DOHH2 (cell line): ENCODE data around the gene YEATS2.

Source experiments
- H3F3A ChIP-seq: fragments of 200-600 bp; sonication (generic), shearing (Covaris generic); 2 replicates; pipeline ENCODE4 v1.6.0; 2016; ENCODE audit warnings: antibody characterized with exemption, mild to moderate bottlenecking; ENCODE audit not compliant: control insufficient read depth, insufficient read depth
- H3K27ac ChIP-seq: fragments of 200-600 bp; sonication (generic); 2 replicates; pipeline ENCODE4 v1.5.1; 2014; ENCODE audit warnings: low read depth, mild to moderate bottlenecking, low read length, moderate library complexity
- H3K27me3 ChIP-seq: fragments of 200-600 bp; sonication (generic); 2 replicates; pipeline ENCODE4 v1.6.1; 2014; ENCODE audit warnings: mild to moderate bottlenecking, low read length, mixed read lengths; ENCODE audit not compliant: control insufficient read depth
- H3K36me3 ChIP-seq: fragments of 200-600 bp; sonication (generic); 2 replicates; pipeline ENCODE4 v1.6.1; 2014; ENCODE audit warnings: mild to moderate bottlenecking, low read length, moderate library complexity, mixed read lengths; ENCODE audit not compliant: control insufficient read depth
- H3K4me1 ChIP-seq: fragments of 200-600 bp; sonication (generic); 2 replicates; pipeline ENCODE4 v1.6.1; 2014; ENCODE audit warnings: mild to moderate bottlenecking, low read length, mixed read lengths; ENCODE audit not compliant: control insufficient read depth
- H3K4me2 ChIP-seq: fragments of 200-600 bp; sonication (generic); 2 replicates; pipeline ENCODE4 v1.6.0; 2014; ENCODE audit warnings: mild to moderate bottlenecking, low read length, moderate library complexity
- H3K4me3 ChIP-seq: fragments of 200-600 bp; sonication (generic); 2 replicates; pipeline ENCODE4 v1.5.1; 2014; ENCODE audit warnings: mild to moderate bottlenecking, low read length, mixed read lengths
- H3K79me2 ChIP-seq: fragments of 200-600 bp; sonication (generic); 2 replicates; pipeline ENCODE4 v1.6.1; 2014; ENCODE audit warnings: mild to moderate bottlenecking, low read length, mixed read lengths; ENCODE audit not compliant: control insufficient read depth
- H3K9me2 ChIP-seq: fragments of 200-600 bp; sonication (generic); replicated peaks from 2 replicates; pipeline ENCODE4 v1.6.1; 2014; ENCODE audit warnings: mild to moderate bottlenecking, low read length, mixed read lengths; ENCODE audit not compliant: control insufficient read depth
- H3K9me3 ChIP-seq: fragments of 200-600 bp; sonication (generic); 2 replicates; pipeline ENCODE4 v1.6.1; 2014; ENCODE audit warnings: antibody characterized with exemption, low read length, mixed read lengths; ENCODE audit not compliant: control insufficient read depth, insufficient read depth
- H4K20me1 ChIP-seq: fragments of 200-600 bp; sonication (generic); 2 replicates; pipeline ENCODE4 v1.6.0; 2014; ENCODE audit warnings: low read depth, mild to moderate bottlenecking, antibody characterized with exemption, low read length, moderate library complexity; ENCODE audit not compliant: control insufficient read depth, insufficient read depth
- EZH2phosphoT487 ChIP-seq: fragments of 200-600 bp; sonication (generic); IDR thresholded peaks from 2 replicates; pipeline ENCODE4 v1.6.1; 2017; ENCODE audit warnings: borderline replicate concordance, mild to moderate bottlenecking, antibody characterized with exemption, low read length, moderate library complexity, mixed read lengths
- TF ChIP-seq, protein P1 (sequence below): fragments of 200-600 bp; sonication (generic); IDR thresholded peaks from one replicate; pipeline ENCODE4 v1.5.1; 2014; ENCODE audit warnings: antibody characterized with exemption, mild to moderate bottlenecking, low read depth, low read length; ENCODE audit not compliant: poor library complexity, severe bottlenecking

YEATS2 gene

DNA sequence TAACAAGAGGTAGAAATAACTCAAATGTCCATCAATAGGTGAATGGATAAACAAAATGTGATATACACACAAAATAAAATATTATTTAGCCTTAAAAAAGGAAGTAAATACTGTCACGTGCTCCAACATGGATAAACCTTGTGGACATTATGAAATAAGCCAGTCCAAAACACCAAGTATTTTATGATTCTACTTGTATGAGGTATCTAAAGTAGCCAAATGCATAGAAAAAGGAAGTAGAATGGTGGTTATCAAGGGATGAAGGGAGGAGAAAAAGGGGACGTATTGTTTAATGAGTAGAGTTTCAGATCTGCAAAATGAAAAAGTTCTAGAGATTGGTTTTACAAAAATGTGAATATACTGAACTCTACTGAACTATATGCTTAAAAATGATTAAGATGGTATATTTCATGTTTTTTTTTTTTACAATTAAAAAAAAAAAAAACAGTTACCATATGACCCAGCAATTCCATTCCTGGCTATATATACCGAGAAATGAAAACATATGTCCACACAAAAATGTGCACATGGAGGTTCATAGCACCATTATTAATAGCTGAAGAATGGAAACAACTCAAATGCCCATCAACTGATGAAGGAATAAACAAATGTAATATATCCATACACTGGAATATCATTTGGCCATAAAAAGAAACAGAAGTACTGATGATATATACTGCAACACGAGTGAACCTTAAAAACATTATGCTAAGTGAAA lies 156.9 kb downstream of the YEATS2 start:
- Histone ChIP-seq H3K4me2 (no peak overlapping the region), H3K79me2 (no peaks in the 10 kb centered on the region), H3K27me3 (no peaks in the 10 kb centered on the region), H3F3A (no peaks in the 10 kb centered on the region), H3K4me1 (no peaks in the 10 kb centered on the region), H4K20me1 (no peaks in the 10 kb centered on the region), H3K4me3 (no peak overlapping the region), H3K9me3 (no peaks in the 10 kb centered on the region), H3K36me3 (peaks cover 17% of the 10 kb centered on the region), H3K27ac (no peak overlapping the region), H3K9me2 (no peaks in the 10 kb centered on the region)
- TF ChIP-seq, protein P1, sequence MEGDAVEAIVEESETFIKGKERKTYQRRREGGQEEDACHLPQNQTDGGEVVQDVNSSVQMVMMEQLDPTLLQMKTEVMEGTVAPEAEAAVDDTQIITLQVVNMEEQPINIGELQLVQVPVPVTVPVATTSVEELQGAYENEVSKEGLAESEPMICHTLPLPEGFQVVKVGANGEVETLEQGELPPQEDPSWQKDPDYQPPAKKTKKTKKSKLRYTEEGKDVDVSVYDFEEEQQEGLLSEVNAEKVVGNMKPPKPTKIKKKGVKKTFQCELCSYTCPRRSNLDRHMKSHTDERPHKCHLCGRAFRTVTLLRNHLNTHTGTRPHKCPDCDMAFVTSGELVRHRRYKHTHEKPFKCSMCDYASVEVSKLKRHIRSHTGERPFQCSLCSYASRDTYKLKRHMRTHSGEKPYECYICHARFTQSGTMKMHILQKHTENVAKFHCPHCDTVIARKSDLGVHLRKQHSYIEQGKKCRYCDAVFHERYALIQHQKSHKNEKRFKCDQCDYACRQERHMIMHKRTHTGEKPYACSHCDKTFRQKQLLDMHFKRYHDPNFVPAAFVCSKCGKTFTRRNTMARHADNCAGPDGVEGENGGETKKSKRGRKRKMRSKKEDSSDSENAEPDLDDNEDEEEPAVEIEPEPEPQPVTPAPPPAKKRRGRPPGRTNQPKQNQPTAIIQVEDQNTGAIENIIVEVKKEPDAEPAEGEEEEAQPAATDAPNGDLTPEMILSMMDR, result no peak
- no peak for TF ChIP-seq EZH2phosphoT487

DNA sequence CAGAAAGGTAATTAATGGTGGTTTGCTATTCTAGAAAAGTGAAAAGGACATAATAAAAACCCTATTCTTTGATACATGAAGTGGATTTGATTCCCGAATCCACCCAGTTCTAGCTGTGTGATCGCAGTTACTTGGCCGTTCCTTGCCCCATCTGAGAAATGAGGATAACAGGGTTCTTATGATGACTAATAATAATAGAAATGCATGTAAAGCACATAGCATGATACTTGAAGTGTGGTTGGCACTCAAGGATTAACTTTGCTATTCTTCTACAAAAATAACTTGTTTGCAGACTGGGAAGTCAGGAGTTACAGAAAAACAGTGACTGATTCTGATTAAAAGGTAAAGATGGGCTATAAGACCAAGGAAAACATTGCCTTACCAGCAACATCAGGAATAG lies 160.3 kb downstream of the YEATS2 start:
- Histone ChIP-seq H3K9me3 (no peaks in the 10 kb centered on the region), H3K9me2 (no peaks in the 10 kb centered on the region), H3K79me2 (no peaks in the 10 kb centered on the region), H4K20me1 (no peaks in the 10 kb centered on the region), H3K4me3 (no peak overlapping the region), H3K4me1 (no peaks in the 10 kb centered on the region), H3K27me3 (no peaks in the 10 kb centered on the region), H3K4me2 (no peak overlapping the region), H3K27ac (no peak overlapping the region), H3F3A (no peaks in the 10 kb centered on the region), H3K36me3 (peaks cover 36% of the 10 kb centered on the region)
- TF ChIP-seq EZH2phosphoT487, result no peak
- TF ChIP-seq, protein P1, result no peak
